GM23338 (cell line): ENCODE results near the gene RIPK1.
"Not testable (repeated sequence)": the region's sequence is repeated elsewhere in the genome, so short reads cannot be mapped to it uniquely, and the experiment has no call there.

Experiments used
- EZH2 ChIP-seq: fragments of 200-600 bp; sonication (generic); IDR thresholded peaks from one replicate; pipeline ENCODE4 v1.8.0; 2017; ENCODE audit warnings: antibody characterized with exemption, mild to moderate bottlenecking, low read depth; ENCODE audit not compliant: unreplicated experiment
- EZH2phosphoT487 ChIP-seq: fragments of 200-600 bp; sonication (generic); IDR thresholded peaks from one replicate; pipeline ENCODE4 v1.8.1; 2018; ENCODE audit warnings: antibody characterized with exemption; ENCODE audit not compliant: unreplicated experiment
- POLR2AphosphoS5 ChIP-seq: IDR thresholded peaks from 2 replicates; pipeline ENCODE4 v1.6.1; 2016; ENCODE audit warnings: antibody characterized with exemption, low read depth
- TF ChIP-seq, protein P1 (sequence below): IDR thresholded peaks from one replicate; pipeline ENCODE4 v1.6.1; 2018; ENCODE audit warnings: antibody characterized with exemption; ENCODE audit not compliant: unreplicated experiment
- TF ChIP-seq, protein P2 (sequence below), 2 experiments: fragments of 200-600 bp in 1 of 2; sonication (generic) in 1 of 2; conservative IDR thresholded peaks; 2 replicates each; pipeline versions ENCODE4 v1.5.1 to v1.6.1; 2016 to 2017; ENCODE audit warnings: antibody characterized with exemption in 2 of 2, low read depth in 2 of 2, mild to moderate bottlenecking in 2 of 2, moderate library complexity in 1 of 2

DNA sequence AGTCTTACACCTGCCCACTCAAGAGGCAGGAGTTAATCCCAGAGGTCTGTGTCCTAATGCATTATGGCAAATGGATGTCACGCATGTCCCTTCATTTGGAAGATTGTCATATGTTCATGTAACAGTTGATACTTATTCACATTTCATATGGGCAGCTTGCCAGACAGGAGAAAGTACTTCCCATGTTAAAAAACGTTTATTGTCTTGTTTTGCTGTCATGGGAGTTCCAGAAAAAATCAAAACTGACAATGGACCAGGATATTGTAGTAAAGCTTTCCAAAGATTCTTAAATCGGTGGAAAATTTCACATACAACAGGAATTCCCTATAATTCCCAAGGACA lies 13.2 kb upstream of the RIPK1 start:
- TF ChIP-seq EZH2phosphoT487, EZH2, POLR2AphosphoS5: not testable (repeated sequence)
- TF ChIP-seq, protein P1, sequence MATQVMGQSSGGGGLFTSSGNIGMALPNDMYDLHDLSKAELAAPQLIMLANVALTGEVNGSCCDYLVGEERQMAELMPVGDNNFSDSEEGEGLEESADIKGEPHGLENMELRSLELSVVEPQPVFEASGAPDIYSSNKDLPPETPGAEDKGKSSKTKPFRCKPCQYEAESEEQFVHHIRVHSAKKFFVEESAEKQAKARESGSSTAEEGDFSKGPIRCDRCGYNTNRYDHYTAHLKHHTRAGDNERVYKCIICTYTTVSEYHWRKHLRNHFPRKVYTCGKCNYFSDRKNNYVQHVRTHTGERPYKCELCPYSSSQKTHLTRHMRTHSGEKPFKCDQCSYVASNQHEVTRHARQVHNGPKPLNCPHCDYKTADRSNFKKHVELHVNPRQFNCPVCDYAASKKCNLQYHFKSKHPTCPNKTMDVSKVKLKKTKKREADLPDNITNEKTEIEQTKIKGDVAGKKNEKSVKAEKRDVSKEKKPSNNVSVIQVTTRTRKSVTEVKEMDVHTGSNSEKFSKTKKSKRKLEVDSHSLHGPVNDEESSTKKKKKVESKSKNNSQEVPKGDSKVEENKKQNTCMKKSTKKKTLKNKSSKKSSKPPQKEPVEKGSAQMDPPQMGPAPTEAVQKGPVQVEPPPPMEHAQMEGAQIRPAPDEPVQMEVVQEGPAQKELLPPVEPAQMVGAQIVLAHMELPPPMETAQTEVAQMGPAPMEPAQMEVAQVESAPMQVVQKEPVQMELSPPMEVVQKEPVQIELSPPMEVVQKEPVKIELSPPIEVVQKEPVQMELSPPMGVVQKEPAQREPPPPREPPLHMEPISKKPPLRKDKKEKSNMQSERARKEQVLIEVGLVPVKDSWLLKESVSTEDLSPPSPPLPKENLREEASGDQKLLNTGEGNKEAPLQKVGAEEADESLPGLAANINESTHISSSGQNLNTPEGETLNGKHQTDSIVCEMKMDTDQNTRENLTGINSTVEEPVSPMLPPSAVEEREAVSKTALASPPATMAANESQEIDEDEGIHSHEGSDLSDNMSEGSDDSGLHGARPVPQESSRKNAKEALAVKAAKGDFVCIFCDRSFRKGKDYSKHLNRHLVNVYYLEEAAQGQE: not testable (repeated sequence)
- TF ChIP-seq, protein P2, sequence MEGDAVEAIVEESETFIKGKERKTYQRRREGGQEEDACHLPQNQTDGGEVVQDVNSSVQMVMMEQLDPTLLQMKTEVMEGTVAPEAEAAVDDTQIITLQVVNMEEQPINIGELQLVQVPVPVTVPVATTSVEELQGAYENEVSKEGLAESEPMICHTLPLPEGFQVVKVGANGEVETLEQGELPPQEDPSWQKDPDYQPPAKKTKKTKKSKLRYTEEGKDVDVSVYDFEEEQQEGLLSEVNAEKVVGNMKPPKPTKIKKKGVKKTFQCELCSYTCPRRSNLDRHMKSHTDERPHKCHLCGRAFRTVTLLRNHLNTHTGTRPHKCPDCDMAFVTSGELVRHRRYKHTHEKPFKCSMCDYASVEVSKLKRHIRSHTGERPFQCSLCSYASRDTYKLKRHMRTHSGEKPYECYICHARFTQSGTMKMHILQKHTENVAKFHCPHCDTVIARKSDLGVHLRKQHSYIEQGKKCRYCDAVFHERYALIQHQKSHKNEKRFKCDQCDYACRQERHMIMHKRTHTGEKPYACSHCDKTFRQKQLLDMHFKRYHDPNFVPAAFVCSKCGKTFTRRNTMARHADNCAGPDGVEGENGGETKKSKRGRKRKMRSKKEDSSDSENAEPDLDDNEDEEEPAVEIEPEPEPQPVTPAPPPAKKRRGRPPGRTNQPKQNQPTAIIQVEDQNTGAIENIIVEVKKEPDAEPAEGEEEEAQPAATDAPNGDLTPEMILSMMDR (conservative IDR thresholded peaks at IDR 0.05; ENCODE audit: low read depth in 2 of 2): not testable (repeated sequence)
